GM18867 (cell line): ENCODE results near the gene TSEN15.
"Not testable (repeated sequence)": the region's sequence is repeated elsewhere in the genome, so short reads cannot be mapped to it uniquely, and the experiment has no call there.

Experiments
- ATAC-seq: cut with Tn5 transposase; IDR thresholded peaks from one replicate; pipeline ENCODE4 v1.9.1; 2021; ENCODE audit warnings: mild to moderate bottlenecking, moderate library complexity; ENCODE audit not compliant: unreplicated experiment

Gene TSEN15

GRCh38 chr1:184096005-184096404, 44.5 kb downstream of the TSEN15 start:
- no peak for ATAC-seq

DNA sequence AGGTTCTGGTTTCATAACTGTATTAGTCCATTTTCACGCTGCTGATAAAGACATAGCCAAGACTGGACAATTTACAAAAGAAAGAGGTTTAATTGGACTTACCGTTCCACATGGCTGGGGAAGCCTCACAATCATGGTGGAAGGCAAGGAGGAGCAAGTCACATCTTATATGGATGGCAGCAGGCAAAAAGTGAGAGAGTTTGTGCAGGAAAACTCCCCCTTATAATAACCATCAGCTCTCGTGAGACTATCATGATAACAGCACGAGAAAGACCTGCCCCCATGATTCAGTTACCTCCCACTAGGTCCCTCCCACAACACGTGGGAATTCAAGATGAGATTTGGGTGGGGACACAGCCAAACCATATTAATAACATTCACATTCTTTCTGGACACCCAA, 45.0 kb downstream of the TSEN15 start:
- not testable (repeated sequence) for ATAC-seq

GRCh38 chr1:184101141-184101540, 49.6 kb downstream of the TSEN15 start:
- ATAC-seq, result no peak

DNA sequence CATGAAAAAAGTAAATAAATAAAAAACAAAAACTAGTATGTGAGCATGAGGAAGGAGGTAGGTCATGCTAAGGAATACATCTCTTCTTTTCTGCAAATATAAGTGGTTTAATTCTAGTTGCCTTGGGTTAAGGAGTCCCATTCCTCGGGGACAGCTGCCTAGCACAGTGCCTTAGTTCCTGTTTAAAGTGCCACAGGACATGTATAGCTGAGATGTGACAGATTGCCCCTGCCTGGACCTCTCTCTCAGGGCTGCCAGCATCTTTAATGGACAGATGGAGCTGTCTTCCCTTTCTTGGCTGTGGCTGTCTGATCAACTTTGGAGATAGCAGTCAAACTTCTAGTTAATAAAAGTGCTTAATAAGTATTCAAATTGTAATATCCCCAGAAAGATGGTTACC, 50.0 kb downstream of the TSEN15 start:
- no peak for ATAC-seq

DNA sequence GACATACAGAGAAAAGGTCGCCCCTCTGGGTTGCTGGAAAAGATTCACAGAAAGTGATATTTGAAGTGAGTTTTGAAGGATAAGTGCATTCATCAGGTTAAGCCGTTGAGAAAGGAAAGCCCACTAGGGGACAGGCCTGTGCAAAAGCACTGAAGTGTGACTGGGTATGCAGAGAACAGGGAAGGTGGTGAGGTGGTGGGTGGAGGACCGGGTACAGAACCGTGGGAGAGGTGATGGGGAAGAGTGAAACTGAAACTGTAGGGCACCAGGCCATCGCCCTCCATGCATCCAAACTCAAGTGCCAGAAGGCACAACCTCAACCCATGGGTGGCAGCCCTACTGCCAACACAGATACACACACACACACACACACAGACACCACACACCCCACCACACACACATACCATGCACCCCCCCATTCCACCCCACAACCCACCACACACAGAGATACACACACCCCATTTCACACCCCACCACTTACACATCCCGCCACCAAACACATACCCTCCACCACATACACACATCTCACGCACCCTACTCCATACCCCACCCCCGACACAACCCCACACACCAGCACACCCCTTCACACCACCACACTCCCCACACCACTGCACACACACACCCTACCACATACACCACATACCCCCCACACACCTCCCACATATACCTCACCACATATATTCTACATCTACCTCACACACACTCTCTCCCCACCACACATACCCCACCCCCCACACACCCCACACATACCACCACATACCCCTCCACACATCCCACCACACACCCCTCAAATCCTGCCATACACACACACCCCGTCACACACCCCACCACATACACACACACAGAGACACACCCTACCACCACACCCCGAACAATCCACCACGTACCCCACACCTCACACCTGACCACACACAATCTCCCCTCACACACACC, 59.0 kb downstream of the TSEN15 start:
- no peak for ATAC-seq

DNA sequence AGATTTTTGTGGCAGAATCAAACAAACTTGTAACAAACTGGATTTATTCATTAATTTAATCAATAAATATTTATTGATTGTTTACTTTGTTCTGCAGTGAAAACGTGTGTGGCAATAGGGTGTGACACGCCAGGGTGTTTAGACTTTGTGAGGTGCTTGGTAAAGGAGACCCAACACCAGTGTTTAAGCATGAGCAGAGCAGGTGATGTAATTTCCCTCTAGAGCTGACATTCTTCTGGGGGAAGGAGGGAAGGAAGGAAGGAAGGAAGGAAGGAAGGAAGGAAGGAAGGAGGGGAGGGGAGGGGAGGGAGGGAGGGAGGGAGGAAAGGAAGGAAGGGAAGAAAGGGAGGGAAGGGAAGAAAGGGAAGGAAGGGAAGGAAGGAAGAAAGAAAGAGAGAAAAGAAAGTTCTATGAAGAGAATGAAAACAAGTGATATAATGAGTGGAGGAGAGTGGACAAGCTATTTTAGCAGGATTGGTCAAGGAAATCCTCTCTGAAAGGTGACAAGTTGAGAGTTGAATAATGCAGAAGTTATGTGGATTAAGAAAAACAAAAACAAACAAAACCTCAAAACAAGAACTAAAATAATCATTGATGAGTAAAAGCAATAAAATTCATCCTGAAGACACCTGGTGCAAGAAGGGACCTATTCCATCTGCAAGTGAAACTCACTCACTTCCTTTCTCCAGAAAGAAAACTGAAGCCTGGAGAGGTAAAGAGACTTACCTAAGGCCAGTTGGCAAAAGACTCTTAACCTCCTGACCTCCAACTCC, 60.8 kb downstream of the TSEN15 start:
- no peak for ATAC-seq

- ATAC-seq, result no peak
These were observed 61.7 kb downstream of the TSEN15 start for GRCh38 chr1:184113251-184113650.

- ATAC-seq, result no peak
These were observed 63.4 kb downstream of the TSEN15 start for GRCh38 chr1:184114818-184115398.

DNA sequence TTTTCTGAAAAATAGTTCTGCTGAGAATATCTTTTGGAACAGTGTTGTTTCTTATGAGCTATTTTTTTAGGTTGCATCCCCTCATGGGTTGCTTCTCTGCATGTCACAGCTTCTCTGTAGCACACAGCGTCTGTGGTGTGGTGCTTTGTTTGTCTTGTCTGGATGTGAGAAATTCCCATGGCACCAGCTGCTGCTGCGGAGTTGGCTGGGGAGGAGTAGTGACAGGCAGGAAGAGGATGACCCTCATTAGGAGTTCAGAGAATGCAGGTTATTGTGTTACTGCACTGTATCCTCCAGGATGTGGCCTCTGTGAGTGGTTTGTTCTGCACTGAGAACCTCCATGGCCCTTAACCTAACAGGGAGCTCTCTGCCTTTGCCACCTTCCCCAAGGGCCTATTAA, 64.8 kb downstream of the TSEN15 start:
- ATAC-seq, result no peak

GRCh38 chr1:184118046-184118445, 66.5 kb downstream of the TSEN15 start:
- ATAC-seq, result no peak
